IPS DF 6.9 (cell line): ENCODE results near the gene U2AF2.

Experiments used
- DNase-seq: peaks from one replicate; pipeline ENCODE4 v3.0.0-alpha.2; 2013; ENCODE audit warnings: low read depth, low spot score
- H3K27ac ChIP-seq: one replicate; pipeline ENCODE4 v1.5.1; 2013; ENCODE audit warnings: low read length, control low read depth
- H3K27me3 ChIP-seq: 2 replicates; pipeline ENCODE4 v1.6.1; 2013; ENCODE audit warnings: mild to moderate bottlenecking, low read length; ENCODE audit not compliant: control insufficient read depth, insufficient read depth
- H3K36me3 ChIP-seq: 2 replicates; pipeline ENCODE4 v1.6.1; 2013; ENCODE audit warnings: low read length; ENCODE audit not compliant: control insufficient read depth, insufficient read depth
- H3K4me1 ChIP-seq: 2 replicates; pipeline ENCODE4 v1.6.1; 2013; ENCODE audit warnings: low read length; ENCODE audit not compliant: control insufficient read depth, insufficient read depth
- H3K4me3 ChIP-seq: 2 replicates; pipeline ENCODE4 v1.5.1; 2013; ENCODE audit warnings: mild to moderate bottlenecking, low read length
- H3K9me3 ChIP-seq: 2 replicates; pipeline ENCODE4 v1.6.1; 2013; ENCODE audit warnings: low read length, inconsistent platforms; ENCODE audit not compliant: control insufficient read depth, insufficient read depth
- WGBS: extraction: QIAGEN DNeasy Blood & Tissue Kit; methylation state at CpG from one replicate; pipeline ENCODE4 v1.1.7; 2013; ENCODE audit warnings: mixed read lengths, missing lambda C conversion rate; ENCODE audit not compliant: insufficient read length, insufficient coverage; 5-methylcytosine and 5-hydroxymethylcytosine counted together

Gene U2AF2

DNA sequence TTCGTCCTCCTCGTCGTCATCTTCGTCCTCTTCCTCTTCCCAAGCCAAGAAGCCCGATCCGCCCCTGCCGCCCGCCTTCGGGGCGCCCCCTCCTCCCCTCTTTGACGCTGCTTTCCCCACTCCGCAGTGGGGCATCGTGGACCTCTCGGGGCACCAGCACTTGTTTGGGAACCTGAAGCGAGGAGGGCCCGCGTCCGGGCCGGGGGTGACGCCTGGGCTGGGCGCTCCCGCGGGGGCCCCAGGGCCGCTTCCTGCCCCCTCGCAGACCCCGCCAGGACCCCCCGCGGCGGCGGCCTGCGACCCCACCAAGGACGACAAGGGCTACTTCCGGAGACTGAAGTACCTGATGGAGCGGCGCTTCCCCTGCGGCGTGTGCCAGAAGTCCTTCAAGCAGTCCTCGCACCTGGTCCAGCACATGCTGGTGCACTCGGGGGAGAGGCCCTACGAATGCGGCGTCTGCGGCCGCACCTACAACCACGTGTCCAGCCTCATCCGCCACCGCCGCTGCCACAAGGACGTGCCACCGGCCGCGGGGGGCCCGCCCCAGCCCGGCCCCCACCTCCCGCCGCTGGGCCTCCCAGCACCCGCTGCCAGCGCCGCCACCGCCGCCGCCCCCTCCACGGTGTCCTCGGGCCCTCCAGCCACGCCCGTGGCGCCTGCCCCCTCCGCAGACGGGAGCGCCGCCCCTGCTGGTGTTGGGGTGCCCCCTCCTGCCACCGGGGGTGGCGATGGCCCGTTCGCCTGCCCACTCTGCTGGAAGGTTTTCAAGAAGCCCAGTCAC, 40.7 kb upstream of the U2AF2 start:
- Histone ChIP-seq H3K4me1 (no peaks in the 10 kb centered on the region), H3K27ac (no peak overlapping the region), H3K9me3 (no peaks in the 10 kb centered on the region), H3K36me3 (peaks cover 27% of the 10 kb centered on the region), H3K4me3 (no peak overlapping the region), H3K27me3 (no peaks in the 10 kb centered on the region)
- 100% methylated on average over 1 of the region's 75 CpGs for WGBS
- no peak for DNase-seq

DNA sequence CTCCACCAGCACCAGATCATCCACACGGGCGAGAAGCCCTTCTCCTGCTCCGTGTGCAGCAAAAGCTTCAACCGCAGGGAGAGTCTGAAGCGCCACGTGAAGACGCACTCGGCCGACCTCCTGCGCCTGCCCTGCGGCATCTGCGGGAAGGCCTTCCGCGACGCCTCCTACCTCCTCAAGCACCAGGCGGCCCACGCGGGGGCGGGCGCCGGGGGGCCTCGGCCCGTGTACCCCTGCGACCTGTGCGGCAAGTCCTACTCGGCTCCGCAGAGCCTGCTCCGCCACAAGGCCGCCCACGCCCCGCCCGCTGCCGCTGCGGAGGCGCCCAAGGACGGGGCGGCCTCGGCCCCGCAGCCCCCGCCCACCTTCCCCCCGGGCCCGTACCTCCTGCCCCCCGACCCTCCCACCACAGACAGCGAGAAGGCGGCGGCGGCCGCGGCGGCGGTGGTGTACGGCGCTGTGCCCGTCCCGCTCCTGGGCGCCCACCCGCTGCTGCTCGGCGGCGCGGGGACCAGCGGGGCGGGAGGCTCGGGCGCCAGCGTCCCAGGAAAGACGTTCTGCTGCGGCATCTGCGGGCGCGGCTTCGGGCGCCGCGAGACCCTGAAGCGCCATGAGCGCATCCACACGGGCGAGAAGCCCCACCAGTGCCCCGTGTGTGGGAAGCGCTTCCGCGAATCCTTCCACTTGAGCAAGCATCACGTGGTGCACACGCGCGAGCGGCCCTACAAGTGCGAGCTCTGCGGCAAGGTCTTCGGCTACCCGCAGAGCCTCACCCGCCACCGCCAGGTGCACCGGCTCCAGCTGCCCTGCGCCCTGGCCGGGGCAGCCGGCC, 39.9 kb upstream of the U2AF2 start:
- Histone ChIP-seq H3K36me3 (peaks cover 27% of the 10 kb centered on the region), H3K4me1 (no peaks in the 10 kb centered on the region), H3K27ac (no peak overlapping the region), H3K27me3 (no peaks in the 10 kb centered on the region), H3K4me3 (no peak overlapping the region), H3K9me3 (no peaks in the 10 kb centered on the region)
- WGBS, result no CpG with 5 or more reads among the region's 98 CpGs
- DNase-seq, result no peak

DNA sequence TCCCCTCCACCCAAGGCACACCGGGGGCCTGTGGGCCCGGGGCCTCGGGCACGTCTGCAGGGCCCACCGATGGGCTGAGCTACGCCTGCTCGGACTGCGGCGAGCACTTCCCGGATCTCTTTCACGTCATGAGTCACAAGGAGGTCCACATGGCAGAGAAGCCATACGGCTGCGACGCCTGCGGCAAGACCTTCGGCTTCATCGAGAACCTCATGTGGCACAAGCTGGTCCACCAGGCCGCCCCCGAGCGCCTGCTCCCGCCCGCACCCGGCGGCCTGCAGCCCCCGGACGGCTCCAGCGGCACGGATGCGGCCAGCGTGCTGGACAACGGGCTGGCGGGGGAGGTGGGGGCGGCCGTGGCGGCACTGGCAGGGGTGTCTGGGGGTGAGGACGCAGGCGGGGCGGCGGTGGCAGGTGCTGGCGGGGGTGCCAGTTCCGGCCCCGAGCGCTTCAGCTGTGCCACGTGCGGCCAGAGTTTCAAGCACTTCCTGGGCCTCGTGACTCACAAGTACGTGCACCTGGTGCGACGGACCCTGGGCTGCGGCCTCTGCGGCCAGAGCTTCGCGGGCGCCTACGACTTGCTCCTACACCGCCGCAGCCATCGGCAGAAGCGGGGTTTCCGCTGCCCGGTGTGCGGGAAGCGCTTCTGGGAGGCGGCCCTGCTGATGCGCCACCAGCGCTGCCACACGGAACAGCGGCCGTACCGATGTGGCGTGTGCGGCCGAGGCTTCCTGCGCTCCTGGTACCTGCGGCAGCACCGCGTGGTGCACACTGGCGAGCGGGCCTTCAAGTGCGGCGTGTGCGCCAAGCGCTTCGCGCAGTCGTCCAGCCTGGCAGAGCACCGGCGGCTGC, 39.1 kb upstream of the U2AF2 start:
- no peaks in the 10 kb centered on the region for H3K9me3 ChIP-seq
- DNase-seq, result no peak
- H3K36me3 ChIP-seq, result peaks cover 27% of the 10 kb centered on the region
- no peak overlapping the region for H3K4me3 ChIP-seq
- H3K4me1 ChIP-seq, result no peaks in the 10 kb centered on the region
- no peaks in the 10 kb centered on the region for H3K27me3 ChIP-seq
- WGBS, result no CpG with 5 or more reads among the region's 88 CpGs
- H3K27ac ChIP-seq, result no peak overlapping the region

DNA sequence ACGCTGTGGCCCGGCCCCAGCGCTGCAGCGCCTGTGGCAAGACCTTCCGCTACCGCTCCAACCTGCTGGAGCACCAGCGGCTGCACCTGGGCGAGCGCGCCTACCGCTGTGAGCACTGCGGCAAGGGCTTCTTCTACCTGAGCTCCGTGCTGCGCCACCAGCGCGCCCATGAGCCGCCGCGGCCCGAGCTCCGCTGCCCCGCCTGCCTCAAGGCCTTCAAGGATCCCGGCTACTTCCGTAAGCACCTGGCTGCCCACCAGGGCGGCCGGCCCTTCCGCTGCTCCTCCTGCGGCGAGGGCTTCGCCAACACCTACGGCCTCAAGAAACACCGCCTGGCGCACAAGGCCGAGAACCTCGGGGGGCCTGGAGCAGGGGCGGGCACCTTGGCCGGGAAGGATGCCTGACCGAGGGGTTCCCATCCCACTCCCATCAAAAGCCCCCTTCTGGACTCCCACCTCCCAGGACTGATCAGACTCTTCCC, 38.4 kb upstream of the U2AF2 start:
- Histone ChIP-seq H3K4me3 (no peak overlapping the region), H3K27ac (no peak overlapping the region), H3K9me3 (no peaks in the 10 kb centered on the region), H3K36me3 (peaks cover 27% of the 10 kb centered on the region), H3K27me3 (no peaks in the 10 kb centered on the region), H3K4me1 (no peaks in the 10 kb centered on the region)
- no peak for DNase-seq
- WGBS, result no CpG with 5 or more reads among the region's 38 CpGs

DNA sequence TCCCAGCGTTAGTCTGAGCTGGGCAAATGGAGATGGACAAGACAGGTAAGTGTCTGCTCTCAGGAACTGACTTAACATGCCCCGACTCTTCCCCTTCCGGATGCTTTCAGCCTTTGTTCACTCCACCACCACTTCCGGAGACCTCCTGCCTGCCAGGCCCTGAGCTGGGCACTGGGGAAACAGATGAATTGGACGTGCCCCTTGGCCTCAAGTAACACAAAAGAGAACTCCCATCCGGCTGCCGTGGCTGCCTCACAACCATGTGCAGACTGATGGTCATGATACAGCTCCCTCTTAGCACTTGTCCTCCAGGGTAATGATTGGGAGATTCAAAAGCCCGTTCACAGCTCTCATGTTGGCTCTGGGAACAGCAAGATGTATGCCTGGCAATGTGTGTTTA, 37.4 kb upstream of the U2AF2 start:
- DNase-seq, result no peak
- H3K27me3 ChIP-seq, result no peaks in the 10 kb centered on the region
- no CpG with 5 or more reads among the region's 8 CpGs for WGBS
- no peak overlapping the region for H3K4me3 ChIP-seq
- H3K4me1 ChIP-seq, result no peaks in the 10 kb centered on the region
- peaks cover 27% of the 10 kb centered on the region for H3K36me3 ChIP-seq
- no peaks in the 10 kb centered on the region for H3K9me3 ChIP-seq
- no peak overlapping the region for H3K27ac ChIP-seq

DNA sequence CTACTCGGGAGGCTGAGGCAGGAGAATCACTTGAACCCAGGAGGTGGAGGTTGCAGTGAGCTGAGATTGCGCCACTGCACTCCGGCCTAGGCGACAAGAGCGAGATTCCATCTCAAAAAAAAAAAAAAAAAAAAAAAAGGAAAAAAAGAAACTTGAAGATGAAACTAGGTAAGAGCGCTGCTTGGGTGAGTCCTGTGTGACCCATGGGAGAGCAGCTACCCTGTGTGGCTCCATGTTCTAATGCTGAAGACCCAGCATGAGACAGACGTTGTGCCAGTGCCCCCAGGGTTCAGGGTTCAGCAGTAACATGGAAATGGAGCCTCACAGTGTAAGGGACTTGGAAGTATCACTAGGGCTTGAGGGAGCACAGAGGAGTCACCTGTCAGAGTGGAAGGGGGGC, 36.4 kb upstream of the U2AF2 start:
- WGBS, result no CpG with 5 or more reads among the region's 7 CpGs
- peaks cover 27% of the 10 kb centered on the region for H3K36me3 ChIP-seq

DNA sequence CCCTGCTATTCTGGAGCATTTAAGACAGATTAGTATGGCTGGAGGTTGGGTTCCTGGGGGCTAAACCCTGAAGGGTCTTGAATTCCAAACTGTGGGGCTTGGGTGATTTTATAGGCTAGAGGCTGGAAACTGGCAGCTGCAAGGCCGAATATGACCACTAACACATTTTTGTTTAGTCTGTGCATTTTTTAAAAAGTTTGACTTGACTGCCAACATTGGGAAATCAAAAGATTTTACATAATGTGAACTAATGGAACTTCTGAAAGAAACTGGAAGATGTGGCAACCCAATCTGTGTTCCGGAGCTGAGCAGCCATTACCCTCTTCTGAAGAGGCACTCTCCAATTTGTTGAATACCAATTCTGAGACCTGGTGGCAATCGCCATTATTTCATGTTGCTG, 35.5 kb upstream of the U2AF2 start:
- no peaks in the 10 kb centered on the region for H3K4me1 ChIP-seq
- no peak for DNase-seq
- H3K9me3 ChIP-seq, result no peaks in the 10 kb centered on the region
- no peaks in the 10 kb centered on the region for H3K27me3 ChIP-seq
- WGBS, result no CpG with 5 or more reads among the region's 3 CpGs
- H3K27ac ChIP-seq, result no peak overlapping the region
- peaks cover 22% of the 10 kb centered on the region for H3K36me3 ChIP-seq
- no peak overlapping the region for H3K4me3 ChIP-seq

More for the DNA sequence above, 36.4 kb upstream of the U2AF2 start:
- no peak overlapping the region for H3K4me3 ChIP-seq
- DNase-seq, result no peak
- no peak overlapping the region for H3K27ac ChIP-seq
- H3K4me1 ChIP-seq, result no peaks in the 10 kb centered on the region
- H3K27me3 ChIP-seq, result no peaks in the 10 kb centered on the region
- H3K9me3 ChIP-seq, result no peaks in the 10 kb centered on the region

DNA sequence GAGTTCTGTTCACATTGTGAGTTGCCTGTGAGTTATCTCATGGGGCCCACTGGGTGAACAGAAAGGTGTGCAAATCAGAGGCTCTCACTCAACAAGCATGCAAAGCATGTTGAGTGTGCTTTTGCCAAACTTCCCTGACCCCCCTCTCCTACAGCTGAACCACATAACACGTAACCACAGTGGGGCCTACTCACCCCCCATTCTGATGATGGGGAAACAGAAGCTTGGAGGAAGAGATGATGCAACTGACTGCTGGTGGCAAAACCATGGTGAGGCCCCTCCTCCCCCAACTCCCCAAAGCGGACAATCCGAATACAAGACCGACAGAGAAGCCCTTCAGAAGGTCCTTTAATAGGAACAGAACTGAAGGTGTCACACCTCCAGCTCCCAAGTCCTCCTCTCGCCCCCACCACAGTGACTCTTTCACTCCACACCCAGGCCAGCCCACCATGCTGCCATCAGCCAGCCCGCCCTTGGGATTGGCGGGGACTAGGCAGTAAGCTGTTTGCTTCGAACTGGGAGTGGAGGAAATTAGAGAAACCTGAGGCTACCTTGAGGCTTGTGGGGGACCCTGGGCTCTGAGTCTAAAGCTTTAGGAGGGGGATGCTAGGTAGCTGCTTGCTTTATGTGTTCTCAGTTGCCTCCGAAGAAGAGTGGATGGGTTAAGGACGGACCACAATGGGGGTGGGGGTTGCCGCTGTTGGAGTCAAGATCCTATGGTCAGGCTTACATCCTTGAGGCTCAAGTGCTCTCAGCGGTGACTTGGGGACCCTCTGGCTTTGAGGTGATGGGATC, 34.2 kb upstream of the U2AF2 start:
- no CpG with 5 or more reads among the region's 12 CpGs for WGBS

DNA sequence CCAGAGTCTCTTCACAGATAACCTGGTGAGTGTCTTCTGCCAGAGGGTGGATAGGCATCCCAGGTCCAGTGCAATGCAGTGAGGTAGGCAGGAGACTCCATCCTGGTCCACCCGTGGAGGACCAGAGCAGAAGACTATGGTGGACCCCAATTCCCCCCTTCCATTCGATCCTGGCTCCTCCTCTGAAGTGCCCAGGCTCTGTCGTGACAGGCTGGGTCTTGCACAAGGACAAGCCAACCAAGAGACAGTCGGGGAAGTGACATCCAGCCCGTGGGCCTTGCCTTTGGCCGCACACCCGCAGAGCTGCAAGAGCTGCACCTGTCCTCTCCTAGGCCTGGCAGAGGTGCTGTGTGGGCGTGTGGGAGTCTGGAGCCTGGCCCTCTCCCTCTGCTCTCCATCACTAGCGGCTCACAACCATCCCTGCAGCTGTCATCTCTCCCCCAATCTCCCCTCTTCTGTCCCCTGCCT, 33.6 kb upstream of the U2AF2 start:
- Histone ChIP-seq H3K27ac (no peak overlapping the region), H3K4me3 (no peak overlapping the region), H3K4me1 (no peaks in the 10 kb centered on the region), H3K9me3 (no peaks in the 10 kb centered on the region), H3K27me3 (no peaks in the 10 kb centered on the region), H3K36me3 (peaks cover 6% of the 10 kb centered on the region)
- WGBS, result no CpG with 5 or more reads among the region's 9 CpGs
- no peak for DNase-seq

More for the DNA sequence above, 34.2 kb upstream of the U2AF2 start:
- no peaks in the 10 kb centered on the region for H3K4me1 ChIP-seq
- no peaks in the 10 kb centered on the region for H3K27me3 ChIP-seq
- no peak overlapping the region for H3K4me3 ChIP-seq
- H3K27ac ChIP-seq, result no peak overlapping the region
- no peak for DNase-seq
- H3K36me3 ChIP-seq, result peaks cover 11% of the 10 kb centered on the region
- no peaks in the 10 kb centered on the region for H3K9me3 ChIP-seq
